Fibroblast of lung (primary cell): ENCODE results near the gene MAP1B. TPM values are rescaled to one million over a fixed set of nuclear protein-coding genes. Genes with fewer than 3 reads are reported as not detected.

Experiments
- DNase-seq, 2 donors: peaks; one replicate each; pipeline versions ENCODE4 v3.0.0 to v3.0.0-alpha.2; 2010; ENCODE audit warnings: low read depth in 2 of 2
- H2AFZ ChIP-seq: 2 replicates; pipeline ENCODE4 v1.5.1; 2012; ENCODE audit warnings: low read length, control low read depth, inconsistent platforms
- H3K27ac ChIP-seq: 2 replicates; pipeline ENCODE4 v1.5.1; 2011; ENCODE audit warnings: low read length, control low read depth; ENCODE audit not compliant: insufficient read depth
- H3K27me3 ChIP-seq: 2 replicates; pipeline ENCODE4 v1.5.1; 2011; ENCODE audit warnings: mild to moderate bottlenecking, low read length; ENCODE audit not compliant: control insufficient read depth, insufficient read depth
- H3K36me3 ChIP-seq: 2 replicates; pipeline ENCODE4 v1.5.1; 2011; ENCODE audit warnings: low read length; ENCODE audit not compliant: control insufficient read depth, insufficient read depth
- H3K4me1 ChIP-seq: 2 replicates; pipeline ENCODE4 v1.5.1; 2011; ENCODE audit warnings: low read length; ENCODE audit not compliant: control insufficient read depth, insufficient read depth; ENCODE audit errors: extremely low read depth
- H3K4me2 ChIP-seq: 2 replicates; pipeline ENCODE4 v1.5.1; 2011; ENCODE audit warnings: low read length, control low read depth; ENCODE audit not compliant: insufficient read depth; ENCODE audit errors: extremely low read depth
- H3K4me3 ChIP-seq, 4 experiments: fragments of 200-600 bp in 1 of 4; sonication (generic) in 1 of 4; replicated peaks in 1 of 4; 2 replicates each; pipeline ENCODE4 v1.5.1; 2011 to 2016; ENCODE audit warnings: low read length in 4 of 4, low read depth in 3 of 4, mild to moderate bottlenecking in 3 of 4, control low read depth in 2 of 4, inconsistent platforms in 1 of 4, mixed read lengths in 1 of 4; ENCODE audit not compliant: insufficient read depth in 1 of 4; ENCODE audit errors: control extremely low read depth in 1 of 4
- H3K79me2 ChIP-seq: 2 replicates; pipeline ENCODE4 v1.5.1; 2012; ENCODE audit warnings: mild to moderate bottlenecking, low read length, inconsistent platforms; ENCODE audit not compliant: control insufficient read depth, insufficient read depth
- H3K9ac ChIP-seq: 2 replicates; pipeline ENCODE4 v1.5.1; 2011; ENCODE audit warnings: mild to moderate bottlenecking, low read length, control low read depth; ENCODE audit not compliant: insufficient read depth
- H3K9me3 ChIP-seq: 2 replicates; pipeline ENCODE4 v1.5.1; 2012; ENCODE audit warnings: low read depth, low read length; ENCODE audit not compliant: control insufficient read depth, insufficient read depth
- H4K20me1 ChIP-seq: 2 replicates; pipeline ENCODE4 v1.5.1; 2011; ENCODE audit warnings: low read length; ENCODE audit not compliant: control insufficient read depth, insufficient read depth; ENCODE audit errors: extremely low read depth
- CTCF ChIP-seq, 2 donors: IDR thresholded peaks in 1 of 2; conservative IDR thresholded peaks in 1 of 2; 1 replicate in 1 of 2; 2 replicates in 1 of 2; pipeline ENCODE4 v1.5.1; 2011 to 2012; ENCODE audit warnings: low read length in 2 of 2, control low read depth in 1 of 2, inconsistent platforms in 1 of 2, low read depth in 1 of 2, mild to moderate bottlenecking in 1 of 2
- EZH2 ChIP-seq: IDR thresholded peaks from 2 replicates; pipeline ENCODE4 v1.5.1; 2012; ENCODE audit warnings: low read length, control low read depth, mild to moderate bottlenecking; ENCODE audit errors: missing control alignments
- polyA plus RNA-seq, 2 donors: library from polyadenylated mRNA; depleted of rRNA in 1 of 2; stranded (reverse) in 1 of 2; unstranded in 1 of 2; fragments of >200 nt; gene quantifications; 2 replicates each; pipeline ENCODE4 v1.2.1, GENCODE V29; 2011 to 2012; ENCODE audit warnings: missing spikeins in 1 of 2
- total RNA-seq: library from RNA; depleted of rRNA; stranded (reverse); fragments of >200 nt; gene quantifications from 2 replicates; pipeline ENCODE4 v1.2.1, GENCODE V29; 2014

MAP1B gene
- total and polyA plus RNA-seq, 2 donors (not counting 1 experiment from before 2014, with no cell fraction given) = 83.4 to 109 TPM

- H3K27ac ChIP-seq = no peak overlapping the region
- H3K9me3 ChIP-seq = no peaks in the 10 kb centered on the region
- no peak overlapping the region for H3K4me2 ChIP-seq
- no peak for DNase-seq
- H3K9ac ChIP-seq = no peak overlapping the region
- peaks cover 16% of the 10 kb centered on the region for H3K79me2 ChIP-seq
- no peaks in the 10 kb centered on the region for H4K20me1 ChIP-seq
- H2AFZ ChIP-seq = no peak overlapping the region
- no peaks in the 10 kb centered on the region for H3K27me3 ChIP-seq
- TF ChIP-seq CTCF (conservative IDR thresholded peaks at IDR 0.05 in 1 of 2, IDR thresholded peaks at IDR 0.05 in 1 of 2; ENCODE audit: low read depth in 1 of 2, low read length in 2 of 2) (no peak), EZH2 (no peak)
- no peak overlapping the region for H3K4me3 ChIP-seq
- no peaks in the 10 kb centered on the region for H3K4me1 ChIP-seq
- peaks cover 2% of the 10 kb centered on the region for H3K36me3 ChIP-seq
Measured at GRCh38 chr5:72171667-72172066, 64.4 kb downstream of the MAP1B start.

DNA sequence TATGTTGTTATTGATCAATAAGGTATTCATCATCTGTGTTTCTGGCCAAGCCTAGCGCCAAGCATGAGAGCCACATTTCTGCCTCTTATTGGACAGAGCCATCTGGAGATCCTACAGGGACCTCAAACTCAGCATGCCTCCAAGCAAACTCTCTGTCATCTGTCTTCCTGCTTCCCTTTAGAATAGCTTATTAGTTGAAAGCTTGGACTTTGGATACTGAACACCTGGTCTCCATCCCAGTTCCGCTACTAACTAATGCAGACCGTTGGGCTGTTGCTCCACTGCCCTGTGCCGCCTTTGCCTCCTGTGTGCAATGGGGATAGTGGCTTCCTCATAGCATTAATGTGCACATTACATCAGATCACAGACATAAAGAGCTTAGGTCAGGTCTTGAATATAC lies 65.5 kb downstream of the MAP1B start:
- Histone ChIP-seq H3K79me2 (peaks cover 16% of the 10 kb centered on the region), H3K4me3 (no peak overlapping the region), H3K4me1 (no peaks in the 10 kb centered on the region), H3K4me2 (no peak overlapping the region), H3K9me3 (no peaks in the 10 kb centered on the region), H2AFZ (no peak overlapping the region), H3K9ac (no peak overlapping the region), H3K27me3 (no peaks in the 10 kb centered on the region), H3K36me3 (peaks cover 2% of the 10 kb centered on the region), H3K27ac (no peak overlapping the region), H4K20me1 (no peaks in the 10 kb centered on the region)
- no peak for DNase-seq
- TF ChIP-seq EZH2 = no peak
- no peak for TF ChIP-seq CTCF (conservative IDR thresholded peaks at IDR 0.05 in 1 of 2, IDR thresholded peaks at IDR 0.05 in 1 of 2; ENCODE audit: low read depth in 1 of 2, low read length in 2 of 2)

- H3K36me3 ChIP-seq = peaks cover 3% of the 10 kb centered on the region
- H3K9me3 ChIP-seq = no peaks in the 10 kb centered on the region
- TF ChIP-seq EZH2 (no peak), CTCF (conservative IDR thresholded peaks at IDR 0.05 in 1 of 2, IDR thresholded peaks at IDR 0.05 in 1 of 2; ENCODE audit: low read depth in 1 of 2, low read length in 2 of 2) (no peak)
- no peak overlapping the region for H2AFZ ChIP-seq
- H4K20me1 ChIP-seq = no peaks in the 10 kb centered on the region
- peaks cover 10% of the 10 kb centered on the region for H3K4me1 ChIP-seq
- no peak overlapping the region for H3K27ac ChIP-seq
- DNase-seq = no peak
- no peak overlapping the region for H3K9ac ChIP-seq
- no peak overlapping the region for H3K4me2 ChIP-seq
- peaks cover 14% of the 10 kb centered on the region for H3K79me2 ChIP-seq
- no peak overlapping the region for H3K4me3 ChIP-seq
- no peaks in the 10 kb centered on the region for H3K27me3 ChIP-seq
Measured at GRCh38 chr5:72177538-72177937, 70.3 kb downstream of the MAP1B start.
